ENCODE data around the gene ACLY. TPM values are rescaled to one million over a fixed set of nuclear protein-coding genes. Genes with fewer than 3 reads are reported as not detected.
A peak's percentile ranks its signal among the peaks of the same experiment; 100 is the strongest.

Gene ACLY
- total and polyA plus RNA-seq, 2 experiments from 2014 or later: 119 to 439 TPM

DNA sequence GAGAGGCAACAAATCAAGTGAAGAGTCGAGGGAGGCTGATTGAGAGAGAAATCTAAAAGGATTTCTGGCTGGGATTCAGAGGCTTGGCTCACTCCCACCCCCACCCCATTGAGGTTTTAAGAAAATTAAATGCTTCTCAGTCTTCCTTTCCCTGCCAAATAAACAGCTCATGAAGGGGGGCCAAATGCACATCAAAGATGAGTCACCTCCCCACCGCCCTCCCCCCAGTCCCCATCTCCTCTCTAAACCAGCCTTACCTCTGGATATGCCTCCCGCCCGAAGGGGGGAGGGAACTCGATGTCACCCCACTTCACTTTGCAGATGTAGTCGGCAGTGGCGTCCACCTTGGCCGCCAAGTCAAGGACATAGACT lies 11.6 kb downstream of the ACLY start:
- no peak overlapping the region for H3K4me2 ChIP-seq

DNA sequence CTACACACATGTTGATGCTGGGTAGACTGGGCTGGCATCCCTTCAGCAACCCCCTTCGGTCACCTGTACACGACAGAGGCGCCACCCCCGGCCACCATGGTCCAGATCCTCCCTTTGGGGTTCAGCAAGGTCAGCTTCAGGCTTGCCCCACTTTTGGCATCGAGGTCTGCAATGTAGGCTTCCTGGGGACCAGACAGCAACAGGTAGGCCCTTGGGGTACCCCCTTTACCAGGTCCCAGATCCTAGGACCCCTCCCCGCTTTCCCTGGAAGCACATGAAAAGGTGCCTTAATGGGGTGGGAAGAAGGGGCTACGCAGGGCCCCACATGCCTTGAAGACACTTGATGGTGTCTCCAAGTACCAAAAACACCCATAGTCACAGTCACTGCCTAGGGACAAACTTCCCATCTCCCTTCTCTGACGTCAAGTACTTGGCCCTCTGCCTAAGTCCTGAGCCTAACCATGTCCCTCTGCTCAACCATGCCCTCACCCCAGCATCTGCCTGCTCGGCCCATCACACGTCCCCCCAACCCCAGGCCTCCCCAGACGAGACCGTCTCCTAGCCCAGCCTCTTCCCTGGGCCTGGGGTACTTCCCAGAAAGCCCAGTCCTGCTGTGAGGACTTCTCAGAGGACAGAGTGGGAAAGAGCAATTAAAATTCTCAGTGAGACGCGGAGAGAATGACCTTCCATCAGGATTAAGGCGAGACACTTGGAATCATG lies 12.1 kb downstream of the ACLY start:
- H3K27me3 Mint-ChIP-seq (ENCODE audit: insufficient read depth, low read depth, poor library complexity): peaks cover 6% of the 10 kb centered on the region
- ATAC-seq: no peak
- H2AFZ ChIP-seq: no peak overlapping the region
- no peak overlapping the region for H3K4me3 ChIP-seq
- H3K79me2 ChIP-seq (replicated peaks; ENCODE audit: insufficient read depth): peaks cover 39% of the 10 kb centered on the region
- no peaks in the 10 kb centered on the region for H3K27me3 ChIP-seq (ENCODE audit: insufficient read depth)
- H4K20me1 ChIP-seq (replicated peaks; ENCODE audit: insufficient read depth): peaks cover 49% of the 10 kb centered on the region
- no peak overlapping the region for H3K4me2 ChIP-seq
- H3K4me1 Mint-ChIP-seq: no peaks in the 10 kb centered on the region
- no peak overlapping the region; the same call in 1 of the 2 replicates for H3K27ac Mint-ChIP-seq
- H3K9me3 Mint-ChIP-seq: no peaks in the 10 kb centered on the region
- peaks cover 31% of the 10 kb centered on the region; the same call in 1 of the 2 replicates for H3F3A ChIP-seq (replicated peaks; ENCODE audit: low read depth)
- no peaks in the 10 kb centered on the region for H3K4me1 ChIP-seq (ENCODE audit: insufficient read depth)
- no peak overlapping the region for H3K4me3 Mint-ChIP-seq
- peaks cover 68% of the 10 kb centered on the region for H3K36me3 ChIP-seq (ENCODE audit: insufficient read depth)
- no peaks in the 10 kb centered on the region for H3K9me2 ChIP-seq (ENCODE audit: insufficient read depth)
- peaks cover 94% of the 10 kb centered on the region for H3K36me3 Mint-ChIP-seq (ENCODE audit: low read depth)
- H3K27ac ChIP-seq (ENCODE audit: low read depth): no peak overlapping the region
- no peak for DNase-seq (ENCODE audit: low spot score)
- TF ChIP-seq ZNF331 (CRISPR knock-in tag; IDR thresholded peaks at IDR 0.05; ENCODE audit: low read depth) (no peak), NANOG (IDR thresholded peaks at IDR 0.05; ENCODE audit: borderline replicate concordance) (no peak), STAT1 (IDR thresholded peaks at IDR 0.05; ENCODE audit: unreplicated experiment) (no peak), JUNB (IDR thresholded peaks at IDR 0.05; ENCODE audit: unreplicated experiment) (no peak), EZH2 (IDR thresholded peaks at IDR 0.05; ENCODE audit: low read depth, unreplicated experiment) (no peak), CREB1 (CRISPR knock-in tag; IDR thresholded peaks at IDR 0.05; ENCODE audit: low read depth) (no peak), POLR2AphosphoS5 (IDR thresholded peaks at IDR 0.05; ENCODE audit: low read depth) (no peak), ZNF114 (CRISPR knock-in tag; IDR thresholded peaks at IDR 0.05) (no peak)
- TF ChIP-seq, protein P1, sequence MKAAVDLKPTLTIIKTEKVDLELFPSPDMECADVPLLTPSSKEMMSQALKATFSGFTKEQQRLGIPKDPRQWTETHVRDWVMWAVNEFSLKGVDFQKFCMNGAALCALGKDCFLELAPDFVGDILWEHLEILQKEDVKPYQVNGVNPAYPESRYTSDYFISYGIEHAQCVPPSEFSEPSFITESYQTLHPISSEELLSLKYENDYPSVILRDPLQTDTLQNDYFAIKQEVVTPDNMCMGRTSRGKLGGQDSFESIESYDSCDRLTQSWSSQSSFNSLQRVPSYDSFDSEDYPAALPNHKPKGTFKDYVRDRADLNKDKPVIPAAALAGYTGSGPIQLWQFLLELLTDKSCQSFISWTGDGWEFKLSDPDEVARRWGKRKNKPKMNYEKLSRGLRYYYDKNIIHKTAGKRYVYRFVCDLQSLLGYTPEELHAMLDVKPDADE (IDR thresholded peaks at IDR 0.05): no peak
- TF ChIP-seq, protein P2, sequence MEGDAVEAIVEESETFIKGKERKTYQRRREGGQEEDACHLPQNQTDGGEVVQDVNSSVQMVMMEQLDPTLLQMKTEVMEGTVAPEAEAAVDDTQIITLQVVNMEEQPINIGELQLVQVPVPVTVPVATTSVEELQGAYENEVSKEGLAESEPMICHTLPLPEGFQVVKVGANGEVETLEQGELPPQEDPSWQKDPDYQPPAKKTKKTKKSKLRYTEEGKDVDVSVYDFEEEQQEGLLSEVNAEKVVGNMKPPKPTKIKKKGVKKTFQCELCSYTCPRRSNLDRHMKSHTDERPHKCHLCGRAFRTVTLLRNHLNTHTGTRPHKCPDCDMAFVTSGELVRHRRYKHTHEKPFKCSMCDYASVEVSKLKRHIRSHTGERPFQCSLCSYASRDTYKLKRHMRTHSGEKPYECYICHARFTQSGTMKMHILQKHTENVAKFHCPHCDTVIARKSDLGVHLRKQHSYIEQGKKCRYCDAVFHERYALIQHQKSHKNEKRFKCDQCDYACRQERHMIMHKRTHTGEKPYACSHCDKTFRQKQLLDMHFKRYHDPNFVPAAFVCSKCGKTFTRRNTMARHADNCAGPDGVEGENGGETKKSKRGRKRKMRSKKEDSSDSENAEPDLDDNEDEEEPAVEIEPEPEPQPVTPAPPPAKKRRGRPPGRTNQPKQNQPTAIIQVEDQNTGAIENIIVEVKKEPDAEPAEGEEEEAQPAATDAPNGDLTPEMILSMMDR (conservative IDR thresholded peaks at IDR 0.05; ENCODE audit: low read depth in 2 of 2): no peak
- TF ChIP-seq, protein P3, sequence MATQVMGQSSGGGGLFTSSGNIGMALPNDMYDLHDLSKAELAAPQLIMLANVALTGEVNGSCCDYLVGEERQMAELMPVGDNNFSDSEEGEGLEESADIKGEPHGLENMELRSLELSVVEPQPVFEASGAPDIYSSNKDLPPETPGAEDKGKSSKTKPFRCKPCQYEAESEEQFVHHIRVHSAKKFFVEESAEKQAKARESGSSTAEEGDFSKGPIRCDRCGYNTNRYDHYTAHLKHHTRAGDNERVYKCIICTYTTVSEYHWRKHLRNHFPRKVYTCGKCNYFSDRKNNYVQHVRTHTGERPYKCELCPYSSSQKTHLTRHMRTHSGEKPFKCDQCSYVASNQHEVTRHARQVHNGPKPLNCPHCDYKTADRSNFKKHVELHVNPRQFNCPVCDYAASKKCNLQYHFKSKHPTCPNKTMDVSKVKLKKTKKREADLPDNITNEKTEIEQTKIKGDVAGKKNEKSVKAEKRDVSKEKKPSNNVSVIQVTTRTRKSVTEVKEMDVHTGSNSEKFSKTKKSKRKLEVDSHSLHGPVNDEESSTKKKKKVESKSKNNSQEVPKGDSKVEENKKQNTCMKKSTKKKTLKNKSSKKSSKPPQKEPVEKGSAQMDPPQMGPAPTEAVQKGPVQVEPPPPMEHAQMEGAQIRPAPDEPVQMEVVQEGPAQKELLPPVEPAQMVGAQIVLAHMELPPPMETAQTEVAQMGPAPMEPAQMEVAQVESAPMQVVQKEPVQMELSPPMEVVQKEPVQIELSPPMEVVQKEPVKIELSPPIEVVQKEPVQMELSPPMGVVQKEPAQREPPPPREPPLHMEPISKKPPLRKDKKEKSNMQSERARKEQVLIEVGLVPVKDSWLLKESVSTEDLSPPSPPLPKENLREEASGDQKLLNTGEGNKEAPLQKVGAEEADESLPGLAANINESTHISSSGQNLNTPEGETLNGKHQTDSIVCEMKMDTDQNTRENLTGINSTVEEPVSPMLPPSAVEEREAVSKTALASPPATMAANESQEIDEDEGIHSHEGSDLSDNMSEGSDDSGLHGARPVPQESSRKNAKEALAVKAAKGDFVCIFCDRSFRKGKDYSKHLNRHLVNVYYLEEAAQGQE (IDR thresholded peaks at IDR 0.05; ENCODE audit: unreplicated experiment): no peak

More for the DNA sequence above, 11.6 kb downstream of the ACLY start:
- Histone ChIP-seq H3K27me3 (ENCODE audit: insufficient read depth) (no peaks in the 10 kb centered on the region), H4K20me1 (replicated peaks; ENCODE audit: insufficient read depth) (peaks cover 50% of the 10 kb centered on the region), H3F3A (replicated peaks; ENCODE audit: low read depth) (peaks cover 33% of the 10 kb centered on the region; the same call in 1 of the 2 replicates), H3K27ac (ENCODE audit: low read depth) (no peak overlapping the region), H3K9me2 (ENCODE audit: insufficient read depth) (no peaks in the 10 kb centered on the region), H3K79me2 (replicated peaks; ENCODE audit: insufficient read depth) (peaks cover 45% of the 10 kb centered on the region), H3K4me3 (no peak overlapping the region), H3K36me3 (ENCODE audit: insufficient read depth) (peaks cover 71% of the 10 kb centered on the region), H3K4me1 (ENCODE audit: insufficient read depth) (no peaks in the 10 kb centered on the region), H2AFZ (no peak overlapping the region)
- peaks cover 94% of the 10 kb centered on the region for H3K36me3 Mint-ChIP-seq (ENCODE audit: low read depth)
- no peaks in the 10 kb centered on the region for H3K9me3 Mint-ChIP-seq
- no peaks in the 10 kb centered on the region for H3K4me1 Mint-ChIP-seq
- no peak overlapping the region for H3K4me3 Mint-ChIP-seq
- no peak for ATAC-seq
- TF ChIP-seq, protein P3 (IDR thresholded peaks at IDR 0.05; ENCODE audit: unreplicated experiment): no peak
- no peak for TF ChIP-seq EZH2 (IDR thresholded peaks at IDR 0.05; ENCODE audit: low read depth, unreplicated experiment)
- no peak for TF ChIP-seq POLR2AphosphoS5 (IDR thresholded peaks at IDR 0.05; ENCODE audit: low read depth)
- TF ChIP-seq ZNF331 (CRISPR knock-in tag; IDR thresholded peaks at IDR 0.05; ENCODE audit: low read depth): no peak
- TF ChIP-seq CREB1 (CRISPR knock-in tag; IDR thresholded peaks at IDR 0.05; ENCODE audit: low read depth): no peak
- H3K27me3 Mint-ChIP-seq (ENCODE audit: insufficient read depth, low read depth, poor library complexity): peaks cover 6% of the 10 kb centered on the region
- H3K27ac Mint-ChIP-seq: peak overlapping the region; percentile 52
- DNase-seq (ENCODE audit: low spot score): no peak

Data from GM23338 (cell line).